HCT116 (cell line): ENCODE results near the gene EMILIN2. TPM values are rescaled to one million over a fixed set of nuclear protein-coding genes. Genes with fewer than 3 reads are reported as not detected.

Source experiments
- ATAC-seq: fragments of 200-7000 bp; cut with Tn5 transposase; 2 replicates; pipeline ENCODE4 v1.9.1; 2020; ENCODE audit warnings: mild to moderate bottlenecking, moderate library complexity
- BruUV-seq: library from RNA; stranded (reverse); fragments of 400-500 nt; replicated peaks from 2 replicates; lab custom pipeline; 2021; lab: Mats Ljungman, UMichigan
- CTCF ChIA-PET: fragments of 300-600 bp; sonication (Branson Sonifier 250); formaldehyde crosslinking; loops from one replicate; lab custom pipeline; 2021; ENCODE audit warnings: antibody characterized with exemption; lab: Charles Lee
- POLR2A ChIA-PET: fragments of 300-600, 350-600 bp; sonication (Branson Sonifier 250); formaldehyde crosslinking; loops from one replicate; lab custom pipeline; 2021; ENCODE audit warnings: antibody characterized with exemption; lab: Charles Lee
- RAD21 ChIA-PET, 2 experiments: fragments of 300-600 bp; sonication (Branson Sonifier 250); formaldehyde crosslinking; loops; one replicate each; lab custom pipeline; 2023; ENCODE audit warnings: low total read pairs in 2 of 2; ENCODE audit not compliant: uncharacterized antibody in 2 of 2, unreplicated experiment in 2 of 2, low non-redundant PET in 1 of 2; lab: Charles Lee
- DNase-seq: peaks from one replicate; pipeline ENCODE4 v3.0.0-alpha.2; 2010; ENCODE audit warnings: low read depth, low spot score
- H2AFZ ChIP-seq: fragments of 200-600 bp; shearing (Covaris generic), sonication (generic); 2 replicates; pipeline ENCODE4 v1.6.1; 2017; ENCODE audit warnings: low read depth, mixed run types, mixed read lengths, antibody characterized with exemption, low read length; ENCODE audit not compliant: poor library complexity, severe bottlenecking
- H3K27ac ChIP-seq: 2 replicates; pipeline ENCODE4 v1.5.1; 2012; ENCODE audit warnings: low read depth, low read length
- H3K27me3 ChIP-seq: fragments of 200-600 bp; sonication (generic); 2 replicates; pipeline ENCODE4 v1.6.1; 2016; ENCODE audit warnings: mixed run types, low read length, mixed read lengths; ENCODE audit not compliant: insufficient read depth
- H3K36me3 ChIP-seq, 2 experiments: fragments of 200-500 bp in 1 of 2; fragments of 200-600 bp in 1 of 2; sonication (Bioruptor generic) in 1 of 2; sonication (generic) in 1 of 2; 2 replicates each; pipeline versions ENCODE4 v1.5.1 to v1.6.1; 2014 to 2016; ENCODE audit warnings: low read length in 2 of 2, inconsistent platforms in 1 of 2, mixed read lengths in 1 of 2, mixed run types in 1 of 2; ENCODE audit not compliant: insufficient read depth in 2 of 2, control insufficient read depth in 1 of 2
- H3K4me1 ChIP-seq, 2 experiments: fragments of 200-600 bp in 1 of 2; sonication (generic) in 1 of 2; 2 replicates each; pipeline versions ENCODE4 v1.5.1 to v1.6.1; 2012 to 2017; ENCODE audit warnings: low read length in 2 of 2, inconsistent platforms in 1 of 2, mild to moderate bottlenecking in 1 of 2, mixed read lengths in 1 of 2, mixed run types in 1 of 2, moderate library complexity in 1 of 2; ENCODE audit not compliant: insufficient read depth in 2 of 2, control insufficient read depth in 1 of 2
- H3K4me2 ChIP-seq: fragments of 200-600 bp; sonication (generic); 2 replicates; pipeline ENCODE4 v1.6.1; 2017; ENCODE audit warnings: mixed run types, low read length, mixed read lengths
- H3K4me3 ChIP-seq, 2 experiments: fragments of 200-600 bp in 1 of 2; sonication (generic) in 1 of 2; replicated peaks in 1 of 2; 2 replicates each; pipeline ENCODE4 v1.5.1; 2011 to 2016; ENCODE audit warnings: low read length in 2 of 2, control low read depth in 1 of 2, low read depth in 1 of 2, mild to moderate bottlenecking in 1 of 2, mixed read lengths in 1 of 2, mixed run types in 1 of 2
- H3K79me2 ChIP-seq: fragments of 200-600 bp; sonication (generic); 2 replicates; pipeline ENCODE4 v1.6.1; 2017; ENCODE audit warnings: mild to moderate bottlenecking, mixed run types, low read length, moderate library complexity, mixed read lengths; ENCODE audit not compliant: insufficient read depth
- H3K9ac ChIP-seq: fragments of 200-600 bp; sonication (generic); 2 replicates; pipeline ENCODE4 v1.6.1; 2016; ENCODE audit warnings: low read length, mixed read lengths
- H3K9me2 ChIP-seq: fragments of 200-600 bp; sonication (generic), shearing (Covaris generic); 2 replicates; pipeline ENCODE4 v1.6.1; 2017; ENCODE audit warnings: mixed run types, mild to moderate bottlenecking, moderate library complexity; ENCODE audit not compliant: insufficient read depth
- H3K9me3 ChIP-seq, 2 experiments: fragments of 200-500 bp in 1 of 2; fragments of 200-600 bp in 1 of 2; sonication (Bioruptor generic) in 1 of 2; sonication (generic) in 1 of 2; 2 replicates each; pipeline ENCODE4 v1.6.1; 2014 to 2017; ENCODE audit warnings: low read length in 2 of 2, mixed read lengths in 2 of 2, inconsistent platforms in 1 of 2, low read depth in 1 of 2, mild to moderate bottlenecking in 1 of 2, mixed run types in 1 of 2, moderate library complexity in 1 of 2; ENCODE audit not compliant: control insufficient read depth in 1 of 2, insufficient read depth in 1 of 2
- H4K20me1 ChIP-seq: fragments of 200-600 bp; sonication (generic), shearing (Covaris generic); 2 replicates; pipeline ENCODE4 v1.6.1; 2017; ENCODE audit warnings: mixed run types, mild to moderate bottlenecking, moderate library complexity; ENCODE audit not compliant: insufficient read depth
- ELF1 ChIP-seq: IDR thresholded peaks from 2 replicates; pipeline ENCODE4 v1.6.1; 2012; ENCODE audit warnings: low read depth, borderline replicate concordance
- EZH2 ChIP-seq: fragments of 200-600 bp; sonication (generic); IDR thresholded peaks from 2 replicates; pipeline ENCODE4 v1.6.1; 2017; ENCODE audit warnings: antibody characterized with exemption, mixed run types
- FOSL1 ChIP-seq: IDR thresholded peaks from 2 replicates; pipeline ENCODE4 v1.6.1; 2012; ENCODE audit warnings: low read depth
- MAX ChIP-seq: IDR thresholded peaks from 2 replicates; pipeline ENCODE4 v1.6.1; 2012
- POLR2A ChIP-seq: IDR thresholded peaks from 2 replicates; pipeline ENCODE4 v1.7.0; 2011; ENCODE audit warnings: borderline replicate concordance; ENCODE audit not compliant: insufficient read depth, insufficient read length; ENCODE audit errors: extremely low read depth
- REST ChIP-seq: IDR thresholded peaks from 2 replicates; pipeline ENCODE4 v1.6.1; 2012; ENCODE audit warnings: low read depth
- TCF7L2 ChIP-seq: IDR thresholded peaks from 2 replicates; pipeline ENCODE4 v1.7.0; 2011; ENCODE audit warnings: borderline replicate concordance, inconsistent platforms; ENCODE audit not compliant: insufficient read depth, insufficient read length; ENCODE audit errors: extremely low read depth
- ZBTB33 ChIP-seq: IDR thresholded peaks from 2 replicates; pipeline ENCODE4 v1.6.1; 2011; ENCODE audit warnings: mild to moderate bottlenecking, low read length, moderate library complexity; ENCODE audit not compliant: insufficient replicate concordance; ENCODE audit errors: extremely low read depth
- ZFX ChIP-seq: fragments of 450-650 bp; IDR thresholded peaks from 2 replicates; pipeline ENCODE4 v1.6.1; 2017
- intact Hi-C: fragments of 100-400 bp; cut with micrococcal nuclease; formaldehyde crosslinking; loops from 2 replicates; pipeline ENCODE4 v1.10.0; 2022
- total RNA-seq: library from RNA; stranded (reverse); gene quantifications from one replicate; pipeline ENCODE4 v1.2.1, GENCODE V29; 2021; ENCODE audit not compliant: unreplicated experiment

Gene EMILIN2
- total RNA-seq, 1 experiment from 2014 or later, result 23.4 TPM

GRCh38 chr18:2921778-2922177, 75.0 kb downstream of the EMILIN2 start:
- H3K79me2 ChIP-seq, result no peaks in the 10 kb centered on the region
- no peaks in the 10 kb centered on the region for H3K9me3 ChIP-seq
- no peak overlapping the region for H3K4me2 ChIP-seq
- H3K36me3 ChIP-seq, result peaks cover 2 to 12% of the 10 kb centered on the region in 2 experiments; a peak in 2 of 4 replicates
- ATAC-seq (no peak), DNase-seq (no peak)
- H3K9ac ChIP-seq, result no peak overlapping the region
- no peaks in the 10 kb centered on the region for H3K4me1 ChIP-seq
- no peak overlapping the region for H3K27ac ChIP-seq
- H2AFZ ChIP-seq, result no peak overlapping the region
- ChIA-PET POLR2A (no interaction called here), RAD21 (no interaction called here), CTCF (no interaction called here)
- H3K27me3 ChIP-seq, result no peaks in the 10 kb centered on the region
- no peaks in the 10 kb centered on the region for H3K9me2 ChIP-seq
- no peak overlapping the region for H3K4me3 ChIP-seq
- BruUV-seq, result no TSS peak
- H4K20me1 ChIP-seq, result no peaks in the 10 kb centered on the region
- intact Hi-C loops, result no loop called here
- no peak for TF ChIP-seq ELF1
- no peak for TF ChIP-seq EZH2
- no peak for TF ChIP-seq ZBTB33
- no peak for TF ChIP-seq TCF7L2
- no peak for TF ChIP-seq FOSL1
- TF ChIP-seq ZFX, result no peak
- TF ChIP-seq MAX, result no peak
- no peak for TF ChIP-seq POLR2A
- TF ChIP-seq REST, result no peak
